Cardiac muscle cell (in vitro differentiated cells and primary cell): ENCODE measurements around the gene MYOZ1. TPM values are rescaled to one million over a fixed set of nuclear protein-coding genes. Genes with fewer than 3 reads are reported as not detected.

Experiments used
- DNase-seq, 2 donors: peaks; one replicate each; pipeline versions ENCODE4 v3.0.0 to v3.0.0-alpha.2; 2010 to 2017; ENCODE audit warnings: low read depth in 1 of 2, low spot score in 1 of 2
- H3K27ac ChIP-seq: fragments of 200-600 bp; sonication (generic); 2 replicates; pipeline ENCODE4 v1.5.1; 2016
- H3K27me3 ChIP-seq: fragments of 200-600 bp; sonication (generic); 2 replicates; pipeline ENCODE4 v1.6.0; 2016; ENCODE audit warnings: control low read depth
- H3K36me3 ChIP-seq: fragments of 200-600 bp; sonication (generic); 2 replicates; pipeline ENCODE4 v1.5.1; 2016; ENCODE audit warnings: control low read depth
- H3K4me1 ChIP-seq: fragments of 200-600 bp; sonication (generic); 2 replicates; pipeline ENCODE4 v1.8.1; 2017; ENCODE audit warnings: low read depth, mild to moderate bottlenecking, mixed run types
- H3K4me3 ChIP-seq: fragments of 200-600 bp; sonication (generic); 2 replicates; pipeline ENCODE4 v1.5.1; 2016; ENCODE audit warnings: mild to moderate bottlenecking
- H3K9me3 ChIP-seq: fragments of 200-600 bp; sonication (generic); 2 replicates; pipeline ENCODE4 v1.5.1; 2017; ENCODE audit warnings: low read depth, mild to moderate bottlenecking, control low read depth
- CTCF ChIP-seq: IDR thresholded peaks from 2 replicates; pipeline ENCODE4 v1.5.1; 2012; ENCODE audit warnings: low read depth, mild to moderate bottlenecking, low read length
- polyA plus RNA-seq: library from polyadenylated mRNA; unstranded; fragments of >200 nt; fragmentation: Nextera tagmentation; extraction: Ambion mirVana; gene quantifications from 2 replicates; pipeline ENCODE4 v1.2.1, GENCODE V29; 2016
- total RNA-seq: library from RNA; depleted of rRNA; stranded (reverse); fragments of >200 nt; gene quantifications from 2 replicates; pipeline ENCODE4 v1.2.3, GENCODE V29; 2016

MYOZ1 gene
- total and polyA plus RNA-seq, 2 experiments from 2014 or later = 13.6 to 17.0 TPM

GRCh38 chr10:73591935-73592699 is 49.2 kb downstream of the MYOZ1 start:
- Histone ChIP-seq H3K9me3 (no peaks in the 10 kb centered on the region), H3K27ac (peak overlapping the region; percentile 67), H3K27me3 (no peaks in the 10 kb centered on the region), H3K4me3 (no peak overlapping the region), H3K4me1 (peaks cover 17% of the 10 kb centered on the region), H3K36me3 (no peaks in the 10 kb centered on the region)
- peak; percentile 58 to 70 for DNase-seq
- no peak for TF ChIP-seq CTCF

GRCh38 chr10:73590881-73591799 is 50.1 kb downstream of the MYOZ1 start, which contains the start of gene USP54:
TSS of gene USP54 (minus strand) at chr10:73591342. CDS start at chr10:73575658, 15,684 bp downstream.
- peak within 1 kb of the TSS; percentile 67 for H3K27ac ChIP-seq
- no peak within 1 kb of the TSS for H3K4me3 ChIP-seq
- H3K9me3 ChIP-seq = no peaks in the 10 kb centered on the region
- no peak for TF ChIP-seq CTCF
- DNase-seq = peak; percentile 25 to 82
- H3K27me3 ChIP-seq = no peaks in the 10 kb centered on the region
- no peaks in the 10 kb centered on the region for H3K36me3 ChIP-seq
- peaks cover 21% of the 10 kb centered on the region for H3K4me1 ChIP-seq

DNA sequence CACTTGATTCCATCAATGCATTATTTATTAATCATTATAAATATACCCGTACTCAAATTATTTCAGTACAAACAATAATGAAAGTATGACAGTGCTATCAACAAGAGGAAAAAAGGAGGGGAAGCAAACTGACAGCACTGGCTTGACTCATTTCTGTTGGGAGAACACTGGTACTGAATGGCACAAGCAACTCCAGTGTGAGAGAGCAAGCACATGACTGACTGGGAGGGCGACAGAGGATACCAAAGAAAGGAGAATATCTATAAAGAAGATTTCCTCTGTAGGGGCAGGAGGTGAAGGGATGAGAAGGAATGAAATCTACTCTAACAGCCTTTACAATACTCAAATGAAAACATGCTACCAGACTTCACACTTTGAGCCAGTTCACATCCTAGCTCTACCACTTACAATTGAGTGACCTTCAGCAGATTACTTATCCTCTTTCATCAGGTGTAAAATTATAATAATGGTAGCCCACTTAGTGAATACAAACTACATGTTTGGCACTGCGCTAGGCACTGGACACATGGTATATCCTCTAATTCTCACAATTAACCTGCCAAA is 51.6 kb downstream of the MYOZ1 start:
- Histone ChIP-seq H3K4me3 (no peak overlapping the region), H3K9me3 (no peaks in the 10 kb centered on the region), H3K36me3 (no peaks in the 10 kb centered on the region), H3K27ac (peak overlapping the region; percentile 18), H3K4me1 (peaks cover 21% of the 10 kb centered on the region), H3K27me3 (no peaks in the 10 kb centered on the region)
- peak in 1 of 2 donors; percentile 49 for DNase-seq
- TF ChIP-seq CTCF = no peak

GRCh38 chr10:73588656-73589055 is 52.6 kb downstream of the MYOZ1 start:
- H3K4me3 ChIP-seq = no peak overlapping the region
- H3K4me1 ChIP-seq = peaks cover 21% of the 10 kb centered on the region
- no peaks in the 10 kb centered on the region for H3K27me3 ChIP-seq
- no peak for TF ChIP-seq CTCF
- no peaks in the 10 kb centered on the region for H3K36me3 ChIP-seq
- H3K27ac ChIP-seq = no peak overlapping the region
- no peaks in the 10 kb centered on the region for H3K9me3 ChIP-seq
- DNase-seq = peak in 1 of 2 donors; percentile 63

DNA sequence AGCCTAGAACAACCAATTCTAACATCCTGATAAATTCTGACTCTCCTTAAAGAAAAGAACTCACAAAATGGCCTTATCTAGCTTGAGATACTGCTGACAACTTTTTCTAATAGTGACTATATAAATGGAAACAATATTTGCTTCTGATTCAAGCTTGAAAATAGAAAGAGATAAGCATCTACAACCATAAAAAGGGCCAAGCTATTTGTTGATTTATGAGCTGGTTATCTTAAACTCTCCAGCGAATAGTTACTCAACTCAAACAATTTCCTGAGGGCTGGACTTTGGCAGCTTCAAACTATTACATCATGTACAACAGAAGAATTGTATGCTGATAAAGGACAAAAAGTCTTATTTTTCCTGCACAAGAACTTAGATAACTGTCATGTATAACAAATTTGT is 54.7 kb downstream of the MYOZ1 start:
- peaks cover 11% of the 10 kb centered on the region for H3K4me1 ChIP-seq
- H3K27ac ChIP-seq = no peak overlapping the region
- TF ChIP-seq CTCF = no peak
- DNase-seq = peak in 1 of 2 donors; percentile 82
- H3K9me3 ChIP-seq = no peaks in the 10 kb centered on the region
- H3K4me3 ChIP-seq = no peak overlapping the region
- no peaks in the 10 kb centered on the region for H3K36me3 ChIP-seq
- no peaks in the 10 kb centered on the region for H3K27me3 ChIP-seq
